A549 (cell line): ENCODE results near the gene CERS4.

Source experiments
- CHD2 ChIP-seq: fragments of 150-350 bp; IDR thresholded peaks from 2 replicates; pipeline ENCODE4 v1.6.1; 2014; ENCODE audit warnings: low read length; ENCODE audit not compliant: partially characterized antibody
- EP300 ChIP-seq, 2 experiments: fragments of >200 bp; sonication (Bioruptor Twin); formaldehyde crosslinking; IDR thresholded peaks; 2 replicates in 1 of 2; 3 replicates in 1 of 2; pipeline ENCODE4 v1.6.1; 2016 to 2017
- FOSL2 ChIP-seq, 2 experiments: fragments of 450-650 bp in 1 of 2; fragments of >200 bp in 1 of 2; sonication (Bioruptor Twin) in 1 of 2; formaldehyde crosslinking; IDR thresholded peaks; 2 replicates each; pipeline versions ENCODE4 v1.5.0 to v1.6.1; 2016 to 2020; ENCODE audit warnings: mild to moderate bottlenecking in 1 of 2, moderate library complexity in 1 of 2
- HOXB13 ChIP-seq: fragments of 250-450 bp; sonication (Bioruptor Pico); IDR thresholded peaks from 2 replicates; pipeline ENCODE4 v1.5.0; 2020; ENCODE audit warnings: low read depth, mild to moderate bottlenecking, moderate library complexity
- JUNB ChIP-seq: fragments of >200 bp; sonication (Bioruptor Twin); formaldehyde crosslinking; IDR thresholded peaks from 2 replicates; pipeline ENCODE4 v1.6.1; 2016
- MAFK ChIP-seq: fragments of 450-650 bp; IDR thresholded peaks from 2 replicates; pipeline ENCODE4 v1.6.1; 2014; ENCODE audit not compliant: partially characterized antibody
- MYC ChIP-seq: IDR thresholded peaks from 2 replicates; pipeline ENCODE4 v1.6.1; 2012; ENCODE audit warnings: mild to moderate bottlenecking, inconsistent platforms, low read length, improper control_type of control experiment, borderline replicate concordance
- POLR2A ChIP-seq: IDR thresholded peaks from 2 replicates; pipeline ENCODE4 v1.6.1; 2012; ENCODE audit warnings: mild to moderate bottlenecking, low read length
- TF ChIP-seq, protein P1 (sequence below): fragments of >200 bp; sonication (Bioruptor Twin); formaldehyde crosslinking; IDR thresholded peaks from 3 replicates; pipeline ENCODE4 v1.5.1; 2016
- TF ChIP-seq, protein P2 (sequence below): IDR thresholded peaks from 2 replicates; pipeline ENCODE4 v1.6.1; 2012

GRCh38 chr19:8257052-8257443 is 47.9 kb downstream of the CERS4 start:
- TF ChIP-seq POLR2A (no peak), HOXB13 (CRISPR knock-in tag) (no peak), MAFK (no peak), EP300 (IDR thresholded peaks at IDR 0.05) (no peak), FOSL2 (IDR thresholded peaks at IDR 0.05) (no peak), FOSL2 (CRISPR knock-in tag; IDR thresholded peaks at IDR 0.05) (no peak), CHD2 (no peak), JUNB (no peak), MYC (no peak)
- TF ChIP-seq, protein P1, sequence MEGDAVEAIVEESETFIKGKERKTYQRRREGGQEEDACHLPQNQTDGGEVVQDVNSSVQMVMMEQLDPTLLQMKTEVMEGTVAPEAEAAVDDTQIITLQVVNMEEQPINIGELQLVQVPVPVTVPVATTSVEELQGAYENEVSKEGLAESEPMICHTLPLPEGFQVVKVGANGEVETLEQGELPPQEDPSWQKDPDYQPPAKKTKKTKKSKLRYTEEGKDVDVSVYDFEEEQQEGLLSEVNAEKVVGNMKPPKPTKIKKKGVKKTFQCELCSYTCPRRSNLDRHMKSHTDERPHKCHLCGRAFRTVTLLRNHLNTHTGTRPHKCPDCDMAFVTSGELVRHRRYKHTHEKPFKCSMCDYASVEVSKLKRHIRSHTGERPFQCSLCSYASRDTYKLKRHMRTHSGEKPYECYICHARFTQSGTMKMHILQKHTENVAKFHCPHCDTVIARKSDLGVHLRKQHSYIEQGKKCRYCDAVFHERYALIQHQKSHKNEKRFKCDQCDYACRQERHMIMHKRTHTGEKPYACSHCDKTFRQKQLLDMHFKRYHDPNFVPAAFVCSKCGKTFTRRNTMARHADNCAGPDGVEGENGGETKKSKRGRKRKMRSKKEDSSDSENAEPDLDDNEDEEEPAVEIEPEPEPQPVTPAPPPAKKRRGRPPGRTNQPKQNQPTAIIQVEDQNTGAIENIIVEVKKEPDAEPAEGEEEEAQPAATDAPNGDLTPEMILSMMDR: no peak
- TF ChIP-seq, protein P2, sequence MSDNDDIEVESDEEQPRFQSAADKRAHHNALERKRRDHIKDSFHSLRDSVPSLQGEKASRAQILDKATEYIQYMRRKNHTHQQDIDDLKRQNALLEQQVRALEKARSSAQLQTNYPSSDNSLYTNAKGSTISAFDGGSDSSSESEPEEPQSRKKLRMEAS: no peak
